ENCODE results near the gene SH3RF2.

DNA sequence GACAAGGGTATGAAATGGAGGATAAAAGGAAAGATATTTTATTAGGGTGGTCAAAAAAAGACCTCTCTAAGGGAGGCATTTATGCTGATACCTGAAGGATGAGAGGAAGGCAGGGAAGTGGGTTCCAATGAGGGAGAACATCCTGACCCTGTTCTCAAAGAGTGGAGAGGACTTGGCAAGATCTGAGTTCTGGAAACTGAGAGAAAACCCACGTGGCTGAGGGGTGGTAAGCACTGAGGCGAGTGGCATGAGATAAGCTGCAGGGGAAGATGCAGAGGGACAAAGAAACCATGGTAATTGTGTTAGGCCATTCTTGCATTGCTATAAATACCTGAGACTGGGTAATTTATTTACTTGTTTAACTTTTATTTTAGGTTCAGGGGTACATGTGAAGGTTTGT is 16.8 kb downstream of the SH3RF2 start:
- TF ChIP-seq, protein P1, sequence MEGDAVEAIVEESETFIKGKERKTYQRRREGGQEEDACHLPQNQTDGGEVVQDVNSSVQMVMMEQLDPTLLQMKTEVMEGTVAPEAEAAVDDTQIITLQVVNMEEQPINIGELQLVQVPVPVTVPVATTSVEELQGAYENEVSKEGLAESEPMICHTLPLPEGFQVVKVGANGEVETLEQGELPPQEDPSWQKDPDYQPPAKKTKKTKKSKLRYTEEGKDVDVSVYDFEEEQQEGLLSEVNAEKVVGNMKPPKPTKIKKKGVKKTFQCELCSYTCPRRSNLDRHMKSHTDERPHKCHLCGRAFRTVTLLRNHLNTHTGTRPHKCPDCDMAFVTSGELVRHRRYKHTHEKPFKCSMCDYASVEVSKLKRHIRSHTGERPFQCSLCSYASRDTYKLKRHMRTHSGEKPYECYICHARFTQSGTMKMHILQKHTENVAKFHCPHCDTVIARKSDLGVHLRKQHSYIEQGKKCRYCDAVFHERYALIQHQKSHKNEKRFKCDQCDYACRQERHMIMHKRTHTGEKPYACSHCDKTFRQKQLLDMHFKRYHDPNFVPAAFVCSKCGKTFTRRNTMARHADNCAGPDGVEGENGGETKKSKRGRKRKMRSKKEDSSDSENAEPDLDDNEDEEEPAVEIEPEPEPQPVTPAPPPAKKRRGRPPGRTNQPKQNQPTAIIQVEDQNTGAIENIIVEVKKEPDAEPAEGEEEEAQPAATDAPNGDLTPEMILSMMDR (IDR thresholded peaks at IDR 0.05 in 4 of 5, conservative IDR thresholded peaks at IDR 0.05 in 1 of 5) = no peak
- TF ChIP-seq POLR2A (IDR thresholded peaks at IDR 0.05) = no peak
